Endothelial cell of umbilical vein (primary cell): Measurements from ENCODE around the gene TPRG1L. TPM values are rescaled to one million over a fixed set of nuclear protein-coding genes. Genes with fewer than 3 reads are reported as not detected.

Source experiments
- BruUV-seq: library from RNA; stranded (reverse); fragments of 400-500 nt; replicated peaks from 2 replicates; lab custom pipeline; 2021; lab: Mats Ljungman, UMichigan
- CTCF ChIA-PET: fragments of 300-600, 350-600 bp; sonication (Branson Sonifier 250); formaldehyde crosslinking; loops from one replicate; lab custom pipeline; 2021; ENCODE audit warnings: antibody characterized with exemption, inconsistent platforms; lab: Charles Lee
- POLR2A ChIA-PET: fragments of 300-600, 350-600 bp; sonication (Branson Sonifier 250); formaldehyde crosslinking; loops from one replicate; lab custom pipeline; 2021; ENCODE audit warnings: antibody characterized with exemption, inconsistent platforms; lab: Charles Lee
- DNase-seq: peaks from one replicate; pipeline ENCODE4 v3.0.0-alpha.2; 2011; ENCODE audit warnings: low read depth, low spot score
- FAIRE-seq: peaks from 2 replicates; lab custom pipeline; 2011; peaks lifted over from hg19 to GRCh38; lab: Jason Lieb, UNC
- H2AFZ ChIP-seq: 2 replicates; pipeline ENCODE4 v1.6.0; 2012; ENCODE audit warnings: low read depth, low read length, control low read depth, inconsistent platforms
- H3K27ac ChIP-seq: 2 replicates; pipeline ENCODE4 v1.5.1; 2011; ENCODE audit warnings: low read depth, mild to moderate bottlenecking, control low read depth, low read length, moderate library complexity; ENCODE audit not compliant: insufficient read depth
- H3K27me3 ChIP-seq, 2 experiments: 2 replicates each; pipeline versions ENCODE4 v1.6.0 to v1.6.1; 2011; ENCODE audit warnings: low read length in 2 of 2, mixed read lengths in 1 of 2; ENCODE audit not compliant: control insufficient read depth in 2 of 2, insufficient read depth in 2 of 2
- H3K36me3 ChIP-seq, 2 experiments: 2 replicates in 1 of 2; 3 replicates in 1 of 2; pipeline ENCODE4 v1.5.1; 2011; ENCODE audit warnings: low read length in 2 of 2, mild to moderate bottlenecking in 1 of 2, moderate library complexity in 1 of 2; ENCODE audit not compliant: control insufficient read depth in 2 of 2, insufficient read depth in 2 of 2; ENCODE audit errors: extremely low read depth in 1 of 2
- H3K4me1 ChIP-seq: 3 replicates; pipeline ENCODE4 v1.5.1; 2011; ENCODE audit warnings: mild to moderate bottlenecking, low read length; ENCODE audit not compliant: control insufficient read depth, insufficient read depth; ENCODE audit errors: extremely low read depth
- H3K4me2 ChIP-seq: 2 replicates; pipeline ENCODE4 v1.6.1; 2011; ENCODE audit warnings: low read length, control low read depth, mixed read lengths; ENCODE audit not compliant: insufficient read depth
- H3K4me3 ChIP-seq, 3 experiments: fragments of 200-600 bp in 1 of 3; sonication (generic), shearing (Covaris generic) in 1 of 3; replicated peaks in 1 of 3; 2 replicates each; pipeline ENCODE4 v1.5.1; 2011 to 2016; ENCODE audit warnings: control low read depth in 3 of 3, low read length in 3 of 3, mild to moderate bottlenecking in 2 of 3, inconsistent platforms in 1 of 3, low read depth in 1 of 3, moderate library complexity in 1 of 3; ENCODE audit not compliant: insufficient read depth in 1 of 3
- H3K79me2 ChIP-seq: 2 replicates; pipeline ENCODE4 v1.6.0; 2012; ENCODE audit warnings: low read length, inconsistent platforms; ENCODE audit not compliant: control insufficient read depth, insufficient read depth
- H3K9ac ChIP-seq: replicated peaks from 2 replicates; pipeline ENCODE3; 2011; ENCODE audit warnings: low read length, control low read depth; ENCODE audit not compliant: insufficient read depth; ENCODE audit errors: extremely low read depth
- H3K9me1 ChIP-seq: replicated peaks from 3 replicates; pipeline ENCODE4 v1.6.0; 2011; ENCODE audit warnings: mild to moderate bottlenecking, low read length; ENCODE audit not compliant: control insufficient read depth, insufficient read depth; ENCODE audit errors: extremely low read depth
- H3K9me3 ChIP-seq: replicated peaks from 2 replicates; pipeline ENCODE4 v1.5.1; 2012; ENCODE audit warnings: low read length, inconsistent platforms; ENCODE audit not compliant: control insufficient read depth, insufficient read depth
- H4K20me1 ChIP-seq: replicated peaks from 2 replicates; pipeline ENCODE3; 2011; ENCODE audit warnings: mild to moderate bottlenecking, low read length; ENCODE audit not compliant: control insufficient read depth, insufficient read depth; ENCODE audit errors: extremely low read depth
- EZH2 ChIP-seq: IDR thresholded peaks from 2 replicates; pipeline ENCODE4 v1.6.1; 2012; ENCODE audit warnings: borderline replicate concordance, low read depth, mild to moderate bottlenecking, moderate library complexity, low read length, inconsistent platforms; ENCODE audit not compliant: severe bottlenecking
- FOS ChIP-seq: IDR thresholded peaks from 2 replicates; pipeline ENCODE4 v1.6.1; 2011; ENCODE audit warnings: mild to moderate bottlenecking, low read length, moderate library complexity, borderline replicate concordance; ENCODE audit not compliant: insufficient read depth
- GATA2 ChIP-seq: IDR thresholded peaks from 2 replicates; pipeline ENCODE4 v1.7.0; 2011; ENCODE audit warnings: low read depth, mild to moderate bottlenecking, moderate library complexity, mixed read lengths, low read length; ENCODE audit not compliant: insufficient read length, insufficient read depth
- JUN ChIP-seq: IDR thresholded peaks from 2 replicates; pipeline ENCODE4 v1.6.1; 2011; ENCODE audit warnings: borderline replicate concordance, low read depth; ENCODE audit not compliant: insufficient read length, insufficient read depth
- MYC ChIP-seq: IDR thresholded peaks from one replicate; pipeline ENCODE4 v1.6.1; 2011; ENCODE audit warnings: mild to moderate bottlenecking, low read depth, low read length
- POLR2A ChIP-seq: IDR thresholded peaks from 2 replicates; pipeline ENCODE4 v1.6.1; 2012; ENCODE audit warnings: low read depth, mild to moderate bottlenecking, control low read depth, low read length
- POLR2AphosphoS5 ChIP-seq: IDR thresholded peaks from 2 replicates; pipeline ENCODE4 v1.6.1; 2012; ENCODE audit warnings: low read depth, mild to moderate bottlenecking, control low read depth, low read length, moderate library complexity; ENCODE audit not compliant: insufficient read depth
- dilution Hi-C: fragments of 300-500 bp; cut with MboI; formaldehyde crosslinking; loops from one replicate; pipeline ENCODE4 v1.15.0; 2019; ENCODE audit warnings: low sequenced_read_pairs; ENCODE audit not compliant: extremely low pct_ligation_motif_present
- intact Hi-C: fragments of 100-400 bp; cut with micrococcal nuclease; formaldehyde crosslinking; loops from one replicate; pipeline ENCODE4 v1.10.0; 2022
- polyA plus RNA-seq, 4 experiments: library from polyadenylated mRNA; depleted of rRNA in 3 of 4; stranded (reverse) in 3 of 4; unstranded in 1 of 4; fragments of >200 nt; gene quantifications; 2 replicates each; pipeline versions ENCODE4 v1.2.1 to v1.2.3, GENCODE V29; 2011 to 2012; ENCODE audit warnings: missing spikeins in 1 of 4
- total RNA-seq: library from RNA; stranded (reverse); gene quantifications from 2 replicates; pipeline ENCODE4 v1.2.3, GENCODE V29; 2021
- TF ChIP-seq, protein P1 (sequence below): IDR thresholded peaks from 2 replicates; pipeline ENCODE4 v1.6.1; 2011; ENCODE audit not compliant: insufficient read depth, insufficient read length
- TF ChIP-seq, protein P2 (sequence below), 2 donors: IDR thresholded peaks; 1 replicate in 1 of 2; 2 replicates in 1 of 2; pipeline ENCODE4 v1.5.1; 2011; ENCODE audit warnings: low read length in 2 of 2, mild to moderate bottlenecking in 2 of 2, moderate library complexity in 2 of 2, control low read depth in 1 of 2, inconsistent platforms in 1 of 2, low read depth in 1 of 2; ENCODE audit not compliant: insufficient read depth in 1 of 2; ENCODE audit errors: extremely low read depth in 1 of 2

Gene TPRG1L
- total and polyA plus RNA-seq, 2 donors (not counting 3 experiments of a cell fraction or from before 2014, with no cell fraction given), result 52.3 to 53.8 TPM

DNA sequence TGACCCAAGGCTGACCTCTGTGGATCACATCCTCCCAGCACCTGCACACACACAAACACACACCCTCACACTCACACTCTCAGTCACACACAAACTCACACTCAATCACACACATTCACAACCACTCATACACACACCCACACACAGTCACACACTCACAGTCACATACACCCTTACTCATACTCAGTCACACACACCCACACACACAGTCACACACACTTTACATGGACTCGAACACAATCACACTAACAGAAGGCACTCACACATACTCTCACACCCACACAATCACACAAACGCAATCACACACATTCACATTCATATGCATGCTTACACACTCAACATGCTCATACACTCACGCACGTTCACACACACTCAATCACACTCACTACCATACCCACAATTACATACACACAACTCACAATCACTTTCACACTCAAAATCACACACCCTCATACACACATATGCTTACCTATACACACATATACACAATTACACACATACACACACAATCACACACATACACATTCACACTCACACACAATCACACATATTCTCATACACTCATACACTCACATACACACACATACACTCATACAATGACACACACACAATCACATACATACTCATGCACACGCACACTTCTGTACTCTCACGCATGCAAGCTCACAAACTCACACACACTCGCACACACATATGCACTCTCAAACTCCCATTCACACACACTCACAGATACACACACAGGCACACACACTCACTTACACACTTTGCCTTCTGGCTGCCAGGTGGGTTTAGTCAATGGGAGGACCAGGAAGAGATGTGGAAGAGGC lies 19.6 kb upstream of the TPRG1L start:
- POLR2A ChIA-PET, result no interaction called here
- no peaks in the 10 kb centered on the region for H3K9me1 ChIP-seq
- no peak overlapping the region for H3K4me2 ChIP-seq
- no peaks in the 10 kb centered on the region for H3K4me1 ChIP-seq
- no peaks in the 10 kb centered on the region for H4K20me1 ChIP-seq
- H3K4me3 ChIP-seq, result no peak overlapping the region
- dilution Hi-C loops, result no loop called here
- intact Hi-C loops, result no loop called here
- H2AFZ ChIP-seq, result no peak overlapping the region
- no TSS peak for BruUV-seq
- no peaks in the 10 kb centered on the region for H3K79me2 ChIP-seq
- H3K27me3 ChIP-seq, result no peaks in the 10 kb centered on the region
- no peak for FAIRE-seq
- no peak overlapping the region for H3K27ac ChIP-seq
- DNase-seq, result no peak
- H3K9ac ChIP-seq, result no peak overlapping the region
- H3K9me3 ChIP-seq, result no peaks in the 10 kb centered on the region
- H3K36me3 ChIP-seq, result no peaks in the 10 kb centered on the region
- CTCF ChIA-PET, result no interaction called here
- TF ChIP-seq JUN (no peak), POLR2AphosphoS5 (no peak), FOS (no peak), POLR2A (no peak), MYC (no peak), EZH2 (no peak), GATA2 (no peak)
- TF ChIP-seq, protein P1, sequence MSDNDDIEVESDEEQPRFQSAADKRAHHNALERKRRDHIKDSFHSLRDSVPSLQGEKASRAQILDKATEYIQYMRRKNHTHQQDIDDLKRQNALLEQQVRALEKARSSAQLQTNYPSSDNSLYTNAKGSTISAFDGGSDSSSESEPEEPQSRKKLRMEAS, result no peak
- TF ChIP-seq, protein P2, sequence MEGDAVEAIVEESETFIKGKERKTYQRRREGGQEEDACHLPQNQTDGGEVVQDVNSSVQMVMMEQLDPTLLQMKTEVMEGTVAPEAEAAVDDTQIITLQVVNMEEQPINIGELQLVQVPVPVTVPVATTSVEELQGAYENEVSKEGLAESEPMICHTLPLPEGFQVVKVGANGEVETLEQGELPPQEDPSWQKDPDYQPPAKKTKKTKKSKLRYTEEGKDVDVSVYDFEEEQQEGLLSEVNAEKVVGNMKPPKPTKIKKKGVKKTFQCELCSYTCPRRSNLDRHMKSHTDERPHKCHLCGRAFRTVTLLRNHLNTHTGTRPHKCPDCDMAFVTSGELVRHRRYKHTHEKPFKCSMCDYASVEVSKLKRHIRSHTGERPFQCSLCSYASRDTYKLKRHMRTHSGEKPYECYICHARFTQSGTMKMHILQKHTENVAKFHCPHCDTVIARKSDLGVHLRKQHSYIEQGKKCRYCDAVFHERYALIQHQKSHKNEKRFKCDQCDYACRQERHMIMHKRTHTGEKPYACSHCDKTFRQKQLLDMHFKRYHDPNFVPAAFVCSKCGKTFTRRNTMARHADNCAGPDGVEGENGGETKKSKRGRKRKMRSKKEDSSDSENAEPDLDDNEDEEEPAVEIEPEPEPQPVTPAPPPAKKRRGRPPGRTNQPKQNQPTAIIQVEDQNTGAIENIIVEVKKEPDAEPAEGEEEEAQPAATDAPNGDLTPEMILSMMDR (IDR thresholded peaks at IDR 0.05; ENCODE audit: extremely low read depth in 1 of 2, insufficient read depth in 1 of 2, low read depth in 1 of 2, low read length in 2 of 2), result no peak
